ENCODE measurements around the gene ZBTB3. TPM values are rescaled to one million over a fixed set of nuclear protein-coding genes. Genes with fewer than 3 reads are reported as not detected.

The ZBTB3 gene
- total and polyA plus RNA-seq, 2 experiments from 2014 or later = 4.0 to 11.0 TPM

DNA sequence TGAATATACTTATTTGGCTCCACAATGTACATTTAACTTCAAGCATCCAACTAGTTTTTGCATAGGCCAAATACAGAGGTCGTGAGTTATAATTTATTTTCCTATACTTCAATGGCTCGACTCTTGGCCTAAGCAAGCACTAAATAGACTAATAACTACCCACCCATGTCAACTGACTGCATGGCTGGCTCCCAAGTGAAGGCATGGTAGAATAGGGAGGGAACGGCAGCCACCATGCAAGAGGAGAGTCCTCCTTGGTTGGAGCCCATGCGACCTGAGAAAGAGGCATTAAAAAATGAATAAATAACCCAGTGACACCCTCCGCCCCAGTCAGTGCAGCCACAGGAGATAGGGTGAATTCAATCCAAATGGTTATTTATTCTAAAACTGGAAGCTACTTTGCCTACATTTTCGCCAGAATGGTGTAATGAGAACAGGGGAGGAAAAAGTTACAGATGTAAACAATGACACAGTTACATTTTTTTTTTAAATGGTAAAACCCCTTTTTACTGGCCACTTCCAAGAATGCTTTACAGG, 41.6 kb downstream of the ZBTB3 start:
- H3K27me3 ChIP-seq = no peaks in the 10 kb centered on the region
- H3K4me3 ChIP-seq = no peak overlapping the region
- H3K9me3 ChIP-seq (ENCODE audit: low read depth) = no peaks in the 10 kb centered on the region
- 96% methylated on average over 6 of the region's 6 CpGs for WGBS (ENCODE audit: low lambda C conversion rate, missing lambda C conversion rate)
- H3K27ac ChIP-seq = peak overlapping the region; percentile 74
- peak overlapping the region; percentile 11 for H3K4me2 ChIP-seq
- no peaks in the 10 kb centered on the region for H3K9me2 ChIP-seq (replicated peaks; ENCODE audit: insufficient read depth)
- no peak for DNase-seq (ENCODE audit: low spot score)
- no peak overlapping the region for H2AFZ ChIP-seq
- TF ChIP-seq, protein P1, sequence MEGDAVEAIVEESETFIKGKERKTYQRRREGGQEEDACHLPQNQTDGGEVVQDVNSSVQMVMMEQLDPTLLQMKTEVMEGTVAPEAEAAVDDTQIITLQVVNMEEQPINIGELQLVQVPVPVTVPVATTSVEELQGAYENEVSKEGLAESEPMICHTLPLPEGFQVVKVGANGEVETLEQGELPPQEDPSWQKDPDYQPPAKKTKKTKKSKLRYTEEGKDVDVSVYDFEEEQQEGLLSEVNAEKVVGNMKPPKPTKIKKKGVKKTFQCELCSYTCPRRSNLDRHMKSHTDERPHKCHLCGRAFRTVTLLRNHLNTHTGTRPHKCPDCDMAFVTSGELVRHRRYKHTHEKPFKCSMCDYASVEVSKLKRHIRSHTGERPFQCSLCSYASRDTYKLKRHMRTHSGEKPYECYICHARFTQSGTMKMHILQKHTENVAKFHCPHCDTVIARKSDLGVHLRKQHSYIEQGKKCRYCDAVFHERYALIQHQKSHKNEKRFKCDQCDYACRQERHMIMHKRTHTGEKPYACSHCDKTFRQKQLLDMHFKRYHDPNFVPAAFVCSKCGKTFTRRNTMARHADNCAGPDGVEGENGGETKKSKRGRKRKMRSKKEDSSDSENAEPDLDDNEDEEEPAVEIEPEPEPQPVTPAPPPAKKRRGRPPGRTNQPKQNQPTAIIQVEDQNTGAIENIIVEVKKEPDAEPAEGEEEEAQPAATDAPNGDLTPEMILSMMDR (IDR thresholded peaks at IDR 0.05; ENCODE audit: poor library complexity) = no peak
- no peak for TF ChIP-seq EZH2 (IDR thresholded peaks at IDR 0.05; ENCODE audit: borderline replicate concordance)
- no peak for TF ChIP-seq EZH2phosphoT487 (IDR thresholded peaks at IDR 0.05; ENCODE audit: low read depth, severe bottlenecking, unreplicated experiment)
- no peaks in the 10 kb centered on the region for H4K20me1 ChIP-seq (ENCODE audit: insufficient read depth, poor library complexity, severe bottlenecking)
- H3K79me2 ChIP-seq = peaks cover 30% of the 10 kb centered on the region
- H3K36me3 ChIP-seq (replicated peaks; ENCODE audit: insufficient read depth, low read depth) = no peaks in the 10 kb centered on the region
- H3K4me1 ChIP-seq (ENCODE audit: insufficient read depth) = peaks cover 42% of the 10 kb centered on the region

DNA sequence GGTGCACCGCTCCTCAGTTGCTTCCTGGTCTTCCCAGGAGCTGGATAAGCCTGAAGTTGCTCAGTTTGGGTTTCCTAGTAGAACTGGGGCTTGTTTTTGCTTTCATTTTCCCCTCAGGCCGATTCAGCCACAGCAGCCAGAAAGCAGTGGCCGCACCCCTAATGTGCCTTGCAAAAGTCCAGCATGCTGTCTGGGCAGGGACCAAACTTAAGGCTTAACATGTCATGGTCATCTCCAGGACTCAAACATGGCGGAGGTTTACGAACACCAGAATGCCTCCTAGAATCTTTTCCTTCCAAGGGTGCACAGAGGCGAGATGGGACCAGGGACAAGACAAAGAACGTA, 44.0 kb downstream of the ZBTB3 start:
- WGBS (ENCODE audit: low lambda C conversion rate, missing lambda C conversion rate) = 82% methylated on average over 7 of the region's 7 CpGs
- H2AFZ ChIP-seq = peak overlapping the region; percentile 87
- peaks cover 58% of the 10 kb centered on the region for H3K4me1 ChIP-seq (ENCODE audit: insufficient read depth)
- H3K9me2 ChIP-seq (replicated peaks; ENCODE audit: insufficient read depth) = no peaks in the 10 kb centered on the region
- peak overlapping the region; percentile 26 for H3K4me3 ChIP-seq
- H3K4me2 ChIP-seq = peak overlapping the region; percentile 83
- H3K79me2 ChIP-seq = peaks cover 13% of the 10 kb centered on the region
- H4K20me1 ChIP-seq (ENCODE audit: insufficient read depth, poor library complexity, severe bottlenecking) = no peaks in the 10 kb centered on the region
- H3K27me3 ChIP-seq = no peaks in the 10 kb centered on the region
- DNase-seq (ENCODE audit: low spot score) = peak; percentile 30
- peak overlapping the region; percentile 98 for H3K27ac ChIP-seq
- TF ChIP-seq, protein P1 (IDR thresholded peaks at IDR 0.05; ENCODE audit: poor library complexity) = no peak
- no peak for TF ChIP-seq EZH2phosphoT487 (IDR thresholded peaks at IDR 0.05; ENCODE audit: low read depth, severe bottlenecking, unreplicated experiment)
- no peak for TF ChIP-seq EZH2 (IDR thresholded peaks at IDR 0.05; ENCODE audit: borderline replicate concordance)
- H3K36me3 ChIP-seq (replicated peaks; ENCODE audit: insufficient read depth, low read depth) = no peaks in the 10 kb centered on the region
- no peaks in the 10 kb centered on the region for H3K9me3 ChIP-seq (ENCODE audit: low read depth)

DNA sequence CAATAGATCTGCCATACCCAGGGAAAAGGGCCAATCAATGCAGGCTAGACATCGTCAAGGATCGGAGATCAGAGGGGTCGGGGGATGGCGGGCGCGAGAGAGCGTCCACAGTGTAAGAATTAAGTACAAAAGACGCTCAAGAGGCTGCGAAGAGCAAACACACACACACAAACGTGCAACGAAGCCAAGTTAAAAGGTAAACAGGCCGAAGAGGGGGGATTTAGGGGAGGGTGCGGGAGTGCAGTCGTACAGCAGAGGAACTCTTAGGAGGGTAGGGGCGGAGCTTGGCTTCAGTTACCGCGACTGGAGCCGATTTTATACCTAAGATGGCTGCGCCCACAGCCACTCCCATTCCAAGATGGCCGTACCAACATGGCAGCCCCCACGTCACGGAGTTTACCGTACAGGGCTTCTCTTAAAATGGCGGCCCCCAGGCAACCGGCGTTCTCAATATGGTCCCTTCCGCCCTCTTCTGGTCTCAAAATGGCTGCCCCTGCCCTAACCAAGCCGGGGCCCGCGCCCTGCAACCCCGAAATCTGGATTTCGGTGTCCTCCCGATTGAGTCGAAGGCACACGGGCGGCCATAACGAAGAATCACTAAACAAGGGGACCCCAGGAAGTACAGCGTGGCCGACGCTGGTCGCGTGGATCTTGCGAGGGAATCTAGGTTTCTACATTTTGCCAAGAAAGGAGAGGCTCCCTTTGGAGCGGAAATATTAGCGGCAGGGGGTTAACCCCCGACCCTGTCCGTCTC, 44.5 kb downstream of the ZBTB3 start:
- Histone ChIP-seq H3K9me2 (replicated peaks; ENCODE audit: insufficient read depth) (no peaks in the 10 kb centered on the region), H2AFZ (peak overlapping the region; percentile 87), H3K27me3 (no peaks in the 10 kb centered on the region), H3K9me3 (ENCODE audit: low read depth) (no peaks in the 10 kb centered on the region), H3K79me2 (peaks cover 19% of the 10 kb centered on the region), H3K4me3 (peak overlapping the region; percentile 34), H3K4me1 (ENCODE audit: insufficient read depth) (peaks cover 57% of the 10 kb centered on the region), H3K36me3 (replicated peaks; ENCODE audit: insufficient read depth, low read depth) (no peaks in the 10 kb centered on the region), H3K4me2 (peak overlapping the region; percentile 83), H4K20me1 (ENCODE audit: insufficient read depth, poor library complexity, severe bottlenecking) (no peaks in the 10 kb centered on the region), H3K27ac (peak overlapping the region; percentile 98)
- TF ChIP-seq EZH2phosphoT487 (IDR thresholded peaks at IDR 0.05; ENCODE audit: low read depth, severe bottlenecking, unreplicated experiment) = no peak
- TF ChIP-seq EZH2 (IDR thresholded peaks at IDR 0.05; ENCODE audit: borderline replicate concordance) = no peak
- DNase-seq (ENCODE audit: low spot score) = peak; percentile 99
- WGBS (ENCODE audit: low lambda C conversion rate, missing lambda C conversion rate) = 6% methylated on average over 47 of the region's 47 CpGs

DNA sequence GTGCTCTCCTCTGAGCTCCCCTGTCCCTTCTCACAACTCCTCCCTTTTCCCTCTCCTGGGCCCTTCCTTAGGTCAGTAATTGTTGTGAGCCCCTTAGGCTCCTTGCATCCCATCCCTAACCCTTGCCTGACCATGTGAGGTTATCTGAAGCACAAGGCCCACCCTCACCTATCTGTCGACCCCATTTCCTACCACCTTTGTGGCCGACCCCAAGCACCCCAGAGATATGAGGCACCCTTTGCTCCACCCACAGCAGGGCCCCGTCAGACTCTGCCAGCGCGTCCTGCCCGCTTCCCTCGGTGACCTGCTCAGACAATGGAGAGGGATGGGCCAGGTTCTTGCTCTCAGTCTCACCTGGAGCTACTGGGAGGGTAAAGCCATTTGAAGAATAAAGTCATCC, 45.2 kb downstream of the ZBTB3 start:
- H3K79me2 ChIP-seq = peaks cover 25% of the 10 kb centered on the region
- peak overlapping the region; percentile 96 for H3K27ac ChIP-seq
- TF ChIP-seq EZH2 (IDR thresholded peaks at IDR 0.05; ENCODE audit: borderline replicate concordance) (no peak), EZH2phosphoT487 (IDR thresholded peaks at IDR 0.05; ENCODE audit: low read depth, severe bottlenecking, unreplicated experiment) (no peak)
- TF ChIP-seq, protein P1 (IDR thresholded peaks at IDR 0.05; ENCODE audit: poor library complexity) = no peak
- H3K4me2 ChIP-seq = peak overlapping the region; percentile 83
- peak overlapping the region; percentile 34 for H3K4me3 ChIP-seq
- no peaks in the 10 kb centered on the region for H3K9me3 ChIP-seq (ENCODE audit: low read depth)
- WGBS (ENCODE audit: low lambda C conversion rate, missing lambda C conversion rate) = 10% methylated on average over 7 of the region's 7 CpGs
- peak; percentile 44 for DNase-seq (ENCODE audit: low spot score)
- H3K27me3 ChIP-seq = no peaks in the 10 kb centered on the region
- no peaks in the 10 kb centered on the region for H3K36me3 ChIP-seq (replicated peaks; ENCODE audit: insufficient read depth, low read depth)
- H2AFZ ChIP-seq = peak overlapping the region; percentile 67
- H3K4me1 ChIP-seq (ENCODE audit: insufficient read depth) = peaks cover 51% of the 10 kb centered on the region
- H4K20me1 ChIP-seq (ENCODE audit: insufficient read depth, poor library complexity, severe bottlenecking) = no peaks in the 10 kb centered on the region
- no peaks in the 10 kb centered on the region for H3K9me2 ChIP-seq (replicated peaks; ENCODE audit: insufficient read depth)

Data from hepatocyte (in vitro differentiated cells).